HL-60 (cell line): ENCODE measurements around the gene CIC.

Experiments
- CTCF ChIP-seq: IDR thresholded peaks from one replicate; pipeline ENCODE4 v1.5.1; 2011; ENCODE audit warnings: low read length, control low read depth, inconsistent platforms; ENCODE audit not compliant: insufficient read depth
- POLR2AphosphoS5 ChIP-seq: IDR thresholded peaks from 2 replicates; pipeline ENCODE4 v1.6.1; 2012; ENCODE audit warnings: low read depth

- TF ChIP-seq CTCF (no peak), POLR2AphosphoS5 (no peak)
Observed at GRCh38 chr19:42228641-42229040, 40.4 kb upstream of the CIC start.
